ENCODE measurements around the gene OR8B8.
"Not testable (repeated sequence)": the region's sequence is repeated elsewhere in the genome, so short reads cannot be mapped to it uniquely, and the experiment has no call there.

OR8B8 gene

GRCh38 chr11:124441081-124441480 lies 4.4 kb downstream of the OR8B8 start:
- no peak for DNase-seq

- DNase-seq, result no peak
These were observed 4.9 kb downstream of the OR8B8 start for GRCh38 chr11:124440608-124441007.

GRCh38 chr11:124434699-124435098 lies 10.8 kb downstream of the OR8B8 start:
- no peak for DNase-seq

GRCh38 chr11:124429599-124429998 lies 15.9 kb downstream of the OR8B8 start:
- DNase-seq, result no peak

GRCh38 chr11:124424384-124424921 lies 21.0 kb downstream of the OR8B8 start, which contains the start of gene OR8B4:
Gene OR8B4 (minus strand): TSS chr11:124424871. CDS start chr11:124424871, 0 bp downstream.
- DNase-seq, result no peak

- no peak for DNase-seq
These were observed 24.5 kb downstream of the OR8B8 start for GRCh38 chr11:124421043-124421442.

GRCh38 chr11:124415356-124415923 lies 30.1 kb downstream of the OR8B8 start:
- DNase-seq, result no peak

- no peak for DNase-seq
These were observed 35.6 kb downstream of the OR8B8 start for GRCh38 chr11:124409906-124410305.

- DNase-seq, result no peak
These were observed 39.9 kb downstream of the OR8B8 start for GRCh38 chr11:124405581-124405980.

GRCh38 chr11:124403186-124403585 lies 42.3 kb downstream of the OR8B8 start:
- not testable (repeated sequence) for DNase-seq

GRCh38 chr11:124402326-124402922 lies 43.1 kb downstream of the OR8B8 start:
- no peak for DNase-seq

GRCh38 chr11:124398924-124399323 lies 46.6 kb downstream of the OR8B8 start, which contains the start of gene OR8B3:
Gene OR8B3 (minus strand): TSS chr11:124399024. CDS start chr11:124397351, 1,673 bp downstream.
- DNase-seq, result no peak

- DNase-seq, result not testable (repeated sequence)
These were observed 48.6 kb downstream of the OR8B8 start for GRCh38 chr11:124396847-124397246.

- no peak for DNase-seq
These were observed 51.1 kb downstream of the OR8B8 start for GRCh38 chr11:124394408-124394807.

Data from activated gamma-delta T cell (primary cell).